Muscle of back (tissue), 13 donors: ENCODE results near the gene IMPDH2. TPM values are rescaled to one million over a fixed set of nuclear protein-coding genes. Genes with fewer than 3 reads are reported as not detected.

Experiments used
- DNase-seq, 3 donors: peaks; one replicate each; pipeline versions ENCODE4 v3.0.0 to v3.0.0-alpha.2; 2013
- long read RNA-seq, 9 donors: transcript quantifications; one replicate each; lab custom pipeline, GENCODE V29; 2026
- polyA plus RNA-seq, 10 donors: library from polyadenylated mRNA; unstranded; fragments of 120-200 nt; gene quantifications; one replicate each; pipeline ENCODE4 v1.2.1, GENCODE V29; 2013; ENCODE audit not compliant: insufficient read length in 10 of 10

IMPDH2 gene
- polyA plus RNA-seq: 100 to 1,000 TPM; 186 to 255 (median 241) TPM
- long read RNA-seq, donor 1, transcript IMPDH2-201 (14 exons, 1,643 nt): major isoform, 49 of 79 reads
- long read RNA-seq, donor 1, partial matches to known transcripts: 25 of 79 reads
- long read RNA-seq, donor 1, other reads (novel, unspliced or antisense): 0 of 79 reads
- long read RNA-seq, donor 2, transcript IMPDH2-201 (14 exons, 1,643 nt): major isoform, 39 of 72 reads
- long read RNA-seq, donor 2, partial matches to known transcripts: 25 of 72 reads
- long read RNA-seq, donor 2, other reads (novel, unspliced or antisense): 8 of 72 reads
- long read RNA-seq, donor 3: 0 reads
- long read RNA-seq, donor 4, transcript IMPDH2-201 (14 exons, 1,643 nt): major isoform, 27 of 49 reads
- long read RNA-seq, donor 4, partial matches to known transcripts: 16 of 49 reads
- long read RNA-seq, donor 4, other reads (novel, unspliced or antisense): 5 of 49 reads
- long read RNA-seq, donor 5, transcript IMPDH2-201 (14 exons, 1,643 nt): major isoform, 38 of 54 reads
- long read RNA-seq, donor 5, transcript IMPDH2-205 (2 exons, 420 nt): minor isoform, 6 of 54 reads
- long read RNA-seq, donor 5, partial matches to known transcripts: 7 of 54 reads
- long read RNA-seq, donor 5, other reads (novel, unspliced or antisense): 0 of 54 reads
- long read RNA-seq, donor 6, transcript IMPDH2-201 (14 exons, 1,643 nt): major isoform, 55 of 83 reads
- long read RNA-seq, donor 6, partial matches to known transcripts: 19 of 83 reads
- long read RNA-seq, donor 6, other reads (novel, unspliced or antisense): 6 of 83 reads
- long read RNA-seq, donor 7, transcript IMPDH2-201 (14 exons, 1,643 nt): major isoform, 40 of 55 reads
- long read RNA-seq, donor 7, partial matches to known transcripts: 11 of 55 reads
- long read RNA-seq, donor 7, other reads (novel, unspliced or antisense): 0 of 55 reads
- long read RNA-seq, donor 8, transcript IMPDH2-201 (14 exons, 1,643 nt): major isoform, 35 of 46 reads
- long read RNA-seq, donor 8, partial matches to known transcripts: 6 of 46 reads
- long read RNA-seq, donor 8, other reads (novel, unspliced or antisense): 0 of 46 reads
- long read RNA-seq, donor 9, transcript IMPDH2-201 (14 exons, 1,643 nt): major isoform, 8 of 8 reads
- long read RNA-seq, donor 9, partial matches to known transcripts: 0 of 8 reads
- long read RNA-seq, donor 9, other reads (novel, unspliced or antisense): 0 of 8 reads

DNA sequence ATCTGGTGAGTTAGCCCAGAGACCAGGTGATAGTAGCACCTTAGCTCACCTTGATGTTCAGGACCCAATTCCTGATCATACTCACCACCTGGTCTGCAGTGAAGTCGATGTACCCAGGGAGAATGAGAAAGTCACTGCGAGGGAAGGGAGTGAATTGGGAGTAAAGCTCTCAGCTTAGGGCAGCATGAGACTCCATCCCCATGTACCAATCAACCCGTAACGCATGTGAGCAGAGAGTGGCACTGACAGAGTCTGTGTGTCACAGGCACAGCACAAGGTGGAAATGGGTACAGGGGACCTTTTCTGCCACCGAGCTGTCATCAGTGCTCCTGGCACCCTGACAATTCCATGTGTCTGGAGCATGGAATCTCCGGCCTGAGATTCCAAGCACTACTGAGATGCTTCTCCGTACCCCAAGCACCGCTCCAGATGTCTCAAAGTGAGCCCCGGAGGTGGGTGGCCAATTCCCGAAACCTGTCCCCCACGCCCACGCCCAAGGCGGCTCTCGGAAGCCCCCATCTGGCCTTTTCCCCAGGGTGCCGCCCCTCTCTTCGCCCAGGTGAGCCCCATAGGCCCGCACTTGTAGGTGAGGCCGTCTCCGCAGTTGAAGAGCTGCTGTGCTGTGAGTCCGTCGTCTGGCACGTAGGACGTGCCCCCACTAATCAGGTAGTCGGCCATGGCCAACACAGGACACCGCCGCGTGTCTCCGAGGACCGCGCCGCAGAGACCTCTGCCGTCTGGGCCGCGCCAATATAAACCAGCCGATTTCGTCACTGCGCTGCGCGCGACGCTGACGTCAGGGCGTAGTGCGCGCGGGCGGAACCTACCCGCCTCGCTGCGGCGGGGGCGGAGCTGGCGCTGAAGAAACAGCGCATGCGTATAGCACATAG lies at the start of gene IMPDH2:
Gene IMPDH2, minus strand, starts transcription at position 726 of the 890 bp plus-strand sequence. Its CDS starts 48 bp downstream, at position 678.
- DNase-seq: peak; percentile 93 to 98 (median 96)

GRCh38 chr3:49076646-49077045 lies 47.4 kb upstream of the IMPDH2 start:
- DNase-seq: no peak

DNA sequence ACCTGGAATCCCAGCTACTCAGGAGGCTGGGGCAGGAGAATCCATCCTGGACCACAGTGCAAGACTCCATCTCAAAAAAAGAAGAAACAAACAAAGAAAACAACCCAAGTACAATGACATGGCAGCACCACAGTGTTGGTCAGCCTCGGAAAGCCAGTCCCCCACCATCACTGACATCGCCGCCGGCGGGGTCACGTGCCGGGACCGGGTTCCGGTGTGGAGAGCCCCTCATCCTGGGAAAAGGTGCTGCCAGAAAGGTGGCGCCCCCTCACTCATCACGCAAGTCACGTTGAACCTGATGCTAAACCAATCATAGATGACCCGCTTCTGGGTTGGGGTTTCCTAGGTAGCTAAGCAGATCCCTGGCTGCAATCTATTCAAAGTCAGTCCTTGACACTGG lies 46.9 kb upstream of the IMPDH2 start:
- no peak for DNase-seq

DNA sequence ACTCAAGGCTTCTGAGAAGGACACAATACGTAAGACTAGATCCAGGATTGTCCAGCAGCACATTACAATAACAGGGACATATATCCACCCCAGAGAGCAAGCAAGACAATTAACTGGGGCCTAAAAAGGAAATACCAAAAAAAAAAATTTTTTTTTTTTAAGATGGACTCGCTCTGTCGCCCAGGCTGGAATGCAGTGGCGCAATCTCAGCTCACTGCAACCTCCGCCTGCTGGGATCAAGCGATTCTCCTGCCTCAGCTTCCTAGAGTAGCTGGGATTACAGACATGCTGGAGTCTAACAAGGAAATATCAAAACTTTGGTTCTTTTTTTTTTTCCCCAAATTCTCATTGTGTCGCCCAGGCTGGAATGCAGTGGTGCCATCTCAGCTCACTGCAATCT lies 28.8 kb upstream of the IMPDH2 start:
- DNase-seq: no peak

- DNase-seq: no peak
Measured at GRCh38 chr3:49057268-49057667, 28.1 kb upstream of the IMPDH2 start.

DNA sequence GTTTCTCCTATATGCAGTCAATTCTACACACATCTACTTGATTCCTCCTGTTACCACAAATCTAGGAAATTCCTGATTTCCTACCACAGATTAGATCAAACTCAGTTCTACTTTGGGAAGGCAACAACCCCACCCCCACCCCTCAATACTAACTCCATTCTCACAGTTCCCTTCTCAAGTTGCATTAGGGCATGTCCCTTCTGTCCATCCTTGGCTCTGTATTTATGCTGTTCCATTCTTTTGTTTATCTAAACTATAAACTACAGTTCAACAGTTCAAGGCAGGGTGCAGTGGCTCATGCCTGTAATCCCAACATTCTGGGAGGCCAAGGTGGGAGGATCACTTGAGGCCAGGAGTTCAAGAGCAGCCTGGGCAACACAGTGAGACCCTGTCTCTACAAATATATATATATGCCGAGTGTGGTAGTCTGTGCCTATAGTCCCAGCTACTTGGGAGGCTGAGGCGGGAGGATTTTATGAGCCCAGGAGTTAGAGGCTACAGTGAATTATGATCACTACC lies 25.2 kb upstream of the IMPDH2 start:
- DNase-seq: no peak

GRCh38 chr3:49053543-49053942 lies 24.3 kb upstream of the IMPDH2 start:
- DNase-seq: no peak

GRCh38 chr3:49035281-49035680 lies 6.1 kb upstream of the IMPDH2 start:
- DNase-seq: no peak

- no peak for DNase-seq
Measured at GRCh38 chr3:49034650-49035049, 5.5 kb upstream of the IMPDH2 start.

DNA sequence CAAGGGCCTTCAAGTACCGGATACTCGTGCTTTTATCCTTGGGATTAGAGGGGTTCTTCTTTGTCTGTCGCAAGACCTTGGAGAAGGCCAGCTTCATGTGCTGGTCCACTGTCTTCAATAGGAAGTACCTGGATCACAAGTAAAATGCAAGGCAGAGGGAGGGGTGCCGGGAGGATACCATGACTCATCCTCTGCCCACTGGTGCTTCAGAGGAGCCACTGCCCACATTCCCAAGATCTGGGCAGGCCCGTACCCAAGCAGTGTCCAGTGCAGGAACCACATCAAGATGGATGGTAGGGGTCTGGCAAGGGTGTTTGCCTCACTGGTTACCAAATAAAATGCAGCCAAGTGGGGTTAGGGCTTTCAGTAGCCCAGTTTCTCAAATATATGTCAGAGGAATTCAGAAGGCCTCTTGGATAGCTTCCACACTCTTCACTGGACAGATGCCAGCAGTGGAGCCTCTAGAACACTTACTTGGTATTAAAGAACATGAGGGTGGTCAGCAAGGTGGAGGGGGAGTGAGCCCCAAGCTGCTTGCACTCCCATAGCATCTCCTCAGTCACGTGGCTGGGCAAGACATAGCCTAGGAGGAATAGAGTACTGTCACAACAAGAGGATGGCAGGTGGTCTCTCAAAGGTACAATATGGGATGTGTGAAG lies 3.6 kb upstream of the IMPDH2 start:
- DNase-seq: no peak

GRCh38 chr3:49030321-49030720 lies 1.1 kb upstream of the IMPDH2 start:
- no peak for DNase-seq

GRCh38 chr3:49029563-49029884 lies 326 bp upstream of the IMPDH2 start:
- no peak for DNase-seq

DNA sequence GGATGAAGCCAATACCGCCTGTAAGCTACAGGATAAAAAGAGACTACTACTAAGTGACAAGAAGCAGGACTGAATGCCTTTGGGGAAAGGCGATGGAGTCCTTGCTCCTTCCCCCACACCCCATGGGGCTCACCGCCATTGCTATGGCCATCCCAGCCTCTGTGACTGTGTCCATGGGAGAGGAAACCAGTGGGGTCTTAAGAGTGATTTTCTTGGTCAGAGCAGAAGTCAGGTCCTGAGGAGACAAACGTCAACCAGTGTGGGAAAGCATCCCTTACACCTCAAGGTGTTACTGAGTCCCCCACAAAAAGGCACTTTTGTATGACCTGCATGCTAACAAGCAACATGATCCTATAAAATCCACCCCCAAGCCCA lies 913 bp downstream of the IMPDH2 start:
- DNase-seq: no peak

DNA sequence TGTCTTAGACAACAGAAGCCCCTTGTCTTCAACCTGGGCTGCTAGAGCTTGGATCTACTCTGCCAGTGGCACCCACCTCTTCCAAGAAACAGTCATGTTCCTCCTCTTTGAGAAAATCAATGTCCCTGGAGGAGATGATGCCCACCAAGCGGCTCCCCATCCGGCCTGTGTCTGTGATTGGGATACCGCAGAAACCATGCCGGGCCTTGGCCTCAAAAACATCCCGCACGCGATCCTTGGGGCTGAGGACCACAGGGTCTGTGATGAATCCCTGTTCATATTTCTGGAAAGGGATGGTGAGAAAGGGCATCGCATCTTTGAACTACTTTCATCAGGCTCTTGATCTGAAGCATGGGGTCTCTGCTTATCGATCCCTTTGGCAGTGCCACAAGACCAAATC lies 1.6 kb downstream of the IMPDH2 start:
- no peak for DNase-seq

DNA sequence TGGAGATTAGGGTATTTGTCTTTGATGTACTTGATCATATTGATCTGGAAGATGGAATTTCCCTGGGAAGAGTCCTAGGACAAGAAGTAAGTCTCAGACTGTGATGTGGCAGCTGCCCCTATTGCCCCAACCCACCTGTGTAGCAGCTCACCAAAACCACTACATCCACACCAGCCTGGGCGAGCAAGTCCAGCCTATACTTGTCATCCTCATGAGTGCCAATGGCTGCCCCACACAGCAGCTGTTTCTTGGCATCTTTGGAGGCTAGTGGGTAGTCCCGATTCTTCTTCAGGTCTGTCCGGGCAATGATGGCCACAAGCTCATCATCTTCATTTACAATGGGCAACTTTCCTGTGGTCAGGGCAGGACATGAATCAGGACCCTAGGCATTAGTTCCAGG lies 2.7 kb downstream of the IMPDH2 start:
- DNase-seq: no peak

DNA sequence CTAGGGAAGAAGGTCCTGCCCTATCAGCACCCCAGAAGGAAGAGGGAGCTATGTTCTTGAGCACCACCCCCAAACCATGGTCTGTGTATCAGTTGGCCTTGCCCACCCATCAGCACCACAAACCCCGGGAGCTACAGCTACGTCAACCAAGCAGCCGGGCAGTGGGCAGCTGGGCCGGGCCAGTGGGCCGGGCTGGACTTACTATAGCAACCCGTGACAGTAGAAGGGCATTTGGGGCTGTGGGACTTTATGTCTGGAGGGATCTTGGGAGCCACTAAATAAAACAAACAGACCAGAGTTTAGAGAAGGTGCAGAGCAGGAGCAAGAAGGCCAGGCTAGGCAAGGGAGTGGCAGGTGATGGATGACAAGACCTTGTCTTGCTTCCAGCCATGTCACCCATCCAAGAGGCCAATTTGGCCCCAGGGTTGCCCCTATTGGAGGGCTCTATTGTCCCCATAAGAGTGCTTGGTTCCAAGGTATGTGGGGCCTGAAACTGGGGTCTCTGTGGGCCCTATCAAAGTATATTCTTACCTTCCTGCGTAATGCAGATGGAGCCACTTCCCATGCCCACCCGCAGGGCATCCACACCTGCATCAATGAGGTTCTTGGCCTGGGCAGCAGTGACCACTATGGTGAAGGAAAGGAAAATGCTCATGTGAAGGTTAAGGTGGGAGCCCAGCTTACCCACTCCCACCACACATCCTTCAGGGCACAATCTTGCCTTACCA lies 3.2 kb downstream of the IMPDH2 start:
- DNase-seq: no peak

- no peak for DNase-seq
Measured at GRCh38 chr3:49025005-49025792, 4.0 kb downstream of the IMPDH2 start.

GRCh38 chr3:49024449-49024848 lies 4.7 kb downstream of the IMPDH2 start:
- DNase-seq: no peak

DNA sequence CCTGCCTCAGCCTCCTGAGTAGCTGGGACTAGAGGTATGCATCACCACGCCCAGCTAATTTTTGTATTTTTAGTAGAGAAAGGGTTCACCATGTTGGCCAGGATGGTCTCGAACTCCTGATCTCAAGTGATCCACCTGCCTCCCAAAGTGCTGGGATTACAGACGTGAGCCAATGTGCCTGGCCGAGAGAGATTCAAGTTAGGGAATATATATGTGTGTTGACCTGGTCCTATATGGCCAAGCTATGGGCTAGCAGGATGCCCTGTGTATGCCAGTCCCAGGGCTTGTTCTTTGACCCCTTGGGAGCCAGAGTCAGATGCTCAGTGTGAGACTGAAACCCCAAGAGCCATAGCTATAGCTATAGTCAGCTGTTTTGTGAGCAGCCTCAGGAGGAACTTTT lies 5.4 kb downstream of the IMPDH2 start:
- DNase-seq: no peak
